ENCODE measurements around the gene RBM47. TPM values are rescaled to one million over a fixed set of nuclear protein-coding genes. Genes with fewer than 3 reads are reported as not detected.
"Not testable (repeated sequence)": the region's sequence is repeated elsewhere in the genome, so short reads cannot be mapped to it uniquely, and the experiment has no call there.

Gene RBM47
- total RNA-seq, 4 donors from 2014 or later: 13.3 to 38.3 (median 21.8) TPM

DNA sequence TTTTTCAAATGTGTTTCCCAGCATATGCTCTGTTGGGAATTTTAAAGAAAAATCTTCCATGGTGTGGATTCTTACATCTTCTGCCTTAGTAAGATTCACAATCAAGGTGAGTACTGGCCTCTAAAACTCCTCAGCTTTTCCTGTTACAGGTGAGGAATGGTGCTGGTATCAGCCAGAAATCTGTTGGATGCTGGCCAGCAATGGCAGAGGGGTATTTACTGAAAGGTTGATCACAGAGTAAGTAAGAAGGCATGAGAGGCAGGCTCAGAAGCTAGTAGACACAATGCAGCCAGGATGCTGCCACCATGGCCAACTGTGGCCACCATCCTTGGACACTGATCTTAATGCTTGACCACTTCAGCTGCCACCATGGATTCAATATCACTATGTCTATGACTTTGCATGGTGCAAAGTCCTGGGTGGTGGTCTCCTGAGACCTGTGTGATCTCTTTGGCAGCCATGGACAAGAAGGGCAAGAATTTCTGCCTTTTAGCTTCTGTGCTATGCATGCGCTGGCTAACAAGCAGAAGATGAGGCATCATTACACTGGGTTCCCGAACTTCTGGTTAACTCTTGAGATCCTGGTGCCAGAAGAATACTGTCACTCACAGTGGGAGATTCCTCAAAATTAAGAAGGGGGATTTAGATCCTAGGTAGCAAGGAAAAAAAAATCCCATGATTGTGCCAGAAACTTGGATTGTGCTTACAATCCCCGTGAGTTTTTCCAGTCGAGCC, 234.3 kb downstream of the RBM47 start:
- H3K27ac ChIP-seq (replicated peaks in 1 of 4): no peak overlapping the region
- TF ChIP-seq, protein P1, sequence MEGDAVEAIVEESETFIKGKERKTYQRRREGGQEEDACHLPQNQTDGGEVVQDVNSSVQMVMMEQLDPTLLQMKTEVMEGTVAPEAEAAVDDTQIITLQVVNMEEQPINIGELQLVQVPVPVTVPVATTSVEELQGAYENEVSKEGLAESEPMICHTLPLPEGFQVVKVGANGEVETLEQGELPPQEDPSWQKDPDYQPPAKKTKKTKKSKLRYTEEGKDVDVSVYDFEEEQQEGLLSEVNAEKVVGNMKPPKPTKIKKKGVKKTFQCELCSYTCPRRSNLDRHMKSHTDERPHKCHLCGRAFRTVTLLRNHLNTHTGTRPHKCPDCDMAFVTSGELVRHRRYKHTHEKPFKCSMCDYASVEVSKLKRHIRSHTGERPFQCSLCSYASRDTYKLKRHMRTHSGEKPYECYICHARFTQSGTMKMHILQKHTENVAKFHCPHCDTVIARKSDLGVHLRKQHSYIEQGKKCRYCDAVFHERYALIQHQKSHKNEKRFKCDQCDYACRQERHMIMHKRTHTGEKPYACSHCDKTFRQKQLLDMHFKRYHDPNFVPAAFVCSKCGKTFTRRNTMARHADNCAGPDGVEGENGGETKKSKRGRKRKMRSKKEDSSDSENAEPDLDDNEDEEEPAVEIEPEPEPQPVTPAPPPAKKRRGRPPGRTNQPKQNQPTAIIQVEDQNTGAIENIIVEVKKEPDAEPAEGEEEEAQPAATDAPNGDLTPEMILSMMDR (IDR thresholded peaks at IDR 0.05): no peak
- TF ChIP-seq EP300 (IDR thresholded peaks at IDR 0.05) (no peak), POLR2A (IDR thresholded peaks at IDR 0.05; ENCODE audit: low read depth) (no peak), POLR2AphosphoS5 (IDR thresholded peaks at IDR 0.05) (no peak)
- WGBS: 55% methylated on average over 4 of the region's 4 CpGs
- H3K36me3 ChIP-seq: no peaks in the 10 kb centered on the region
- no peak for DNase-seq (ENCODE audit: extremely low spot score)
- peaks cover 7 to 14% (median 11%) of the 10 kb centered on the region in 4 donors for H3K4me1 ChIP-seq
- no peak overlapping the region for H3K4me3 ChIP-seq
- no peaks in the 10 kb centered on the region for H3K9me3 ChIP-seq
- intact Hi-C loops (cut with DNase I): no loop called here
- no peaks in the 10 kb centered on the region for H3K27me3 ChIP-seq

DNA sequence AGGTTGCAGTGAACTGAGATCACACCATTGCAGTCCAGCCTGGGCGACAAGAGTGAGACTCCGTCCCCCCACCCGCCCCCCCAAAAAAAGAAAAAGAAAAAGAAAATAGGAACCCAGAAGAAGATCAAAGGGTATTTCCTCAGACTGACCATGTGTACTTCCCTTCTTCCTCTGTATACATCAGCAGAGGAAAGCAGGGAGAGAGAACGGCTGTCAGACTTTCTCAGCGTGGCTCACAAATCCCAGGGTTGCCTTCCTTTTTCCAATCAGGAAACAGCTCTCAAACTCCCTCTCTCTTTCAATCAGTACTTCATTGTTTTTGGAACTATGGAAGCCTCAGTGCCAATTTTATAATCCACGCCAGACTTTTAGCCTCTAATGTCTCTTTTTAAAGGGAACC, 235.4 kb downstream of the RBM47 start:
- Histone ChIP-seq H3K4me1 (peaks cover 7 to 14% (median 11%) of the 10 kb centered on the region in 4 donors), H3K4me3 (no peak overlapping the region), H3K9me3 (no peaks in the 10 kb centered on the region), H3K27me3 (no peaks in the 10 kb centered on the region), H3K36me3 (no peaks in the 10 kb centered on the region), H3K27ac (replicated peaks in 1 of 4) (no peak overlapping the region)
- no peak for TF ChIP-seq POLR2AphosphoS5 (IDR thresholded peaks at IDR 0.05)
- no peak for TF ChIP-seq POLR2A (IDR thresholded peaks at IDR 0.05; ENCODE audit: low read depth)
- TF ChIP-seq EP300 (IDR thresholded peaks at IDR 0.05): no peak
- TF ChIP-seq, protein P1 (IDR thresholded peaks at IDR 0.05): no peak
- WGBS: 59% methylated on average over 6 of the region's 6 CpGs
- DNase-seq (ENCODE audit: extremely low spot score): no peak
- intact Hi-C loops (cut with DNase I): no loop called here

DNA sequence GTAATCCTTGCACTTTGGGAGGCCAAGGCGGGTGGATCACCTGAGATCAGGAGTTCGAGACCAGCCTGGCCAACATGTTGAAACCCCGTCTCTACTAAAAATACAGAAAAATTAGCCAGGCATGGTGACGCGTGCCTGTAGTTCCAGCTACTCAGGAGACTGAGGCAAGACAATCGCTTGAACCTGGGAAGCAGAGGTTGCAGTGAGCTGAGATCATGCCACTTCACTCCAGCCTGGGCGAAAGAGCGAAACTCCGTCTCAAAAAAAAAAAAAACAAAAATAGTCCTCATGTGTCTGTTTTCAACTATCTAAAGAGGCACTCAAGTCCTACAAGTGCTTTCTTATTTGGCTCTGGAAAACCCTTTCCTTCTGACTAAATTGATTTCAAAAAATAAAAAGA, 237.4 kb downstream of the RBM47 start:
- H3K27ac ChIP-seq (replicated peaks in 1 of 4); intact Hi-C loops (cut with DNase I); H3K9me3 ChIP-seq; H3K36me3 ChIP-seq; H3K4me3 ChIP-seq; H3K27me3 ChIP-seq; DNase-seq (ENCODE audit: extremely low spot score): not testable (repeated sequence)
- peaks cover 7 to 14% (median 11%) of the 10 kb centered on the region in 4 donors for H3K4me1 ChIP-seq
- WGBS: 95% methylated on average over 9 of the region's 9 CpGs

DNA sequence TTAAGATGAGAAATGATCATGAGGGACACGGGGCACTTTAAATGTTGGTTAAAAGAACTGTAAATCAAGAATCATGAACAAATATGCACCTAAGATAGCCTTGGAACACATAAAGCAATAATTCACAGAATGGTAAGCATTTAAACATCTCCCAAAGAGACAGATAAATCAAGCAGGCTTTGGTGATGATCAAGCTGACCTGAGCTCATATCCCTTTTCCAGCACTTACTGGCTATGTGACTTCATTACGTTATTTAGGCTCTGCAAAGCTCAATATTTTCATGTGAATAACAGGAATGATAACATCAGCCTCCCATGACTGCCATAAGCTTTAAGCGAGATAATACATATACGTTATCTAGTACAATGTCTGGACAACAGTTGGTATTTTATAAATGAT, 239.7 kb downstream of the RBM47 start:
- Histone ChIP-seq H3K4me3 (no peak overlapping the region), H3K36me3 (no peaks in the 10 kb centered on the region), H3K9me3 (no peaks in the 10 kb centered on the region), H3K27me3 (no peaks in the 10 kb centered on the region), H3K4me1 (no peaks in the 10 kb centered on the region), H3K27ac (replicated peaks in 1 of 4) (no peak overlapping the region)
- intact Hi-C loops (cut with DNase I): no loop called here
- WGBS: 83% methylated on average over 4 of the region's 4 CpGs
- no peak for TF ChIP-seq POLR2A (IDR thresholded peaks at IDR 0.05; ENCODE audit: low read depth)
- DNase-seq (ENCODE audit: extremely low spot score): no peak

DNA sequence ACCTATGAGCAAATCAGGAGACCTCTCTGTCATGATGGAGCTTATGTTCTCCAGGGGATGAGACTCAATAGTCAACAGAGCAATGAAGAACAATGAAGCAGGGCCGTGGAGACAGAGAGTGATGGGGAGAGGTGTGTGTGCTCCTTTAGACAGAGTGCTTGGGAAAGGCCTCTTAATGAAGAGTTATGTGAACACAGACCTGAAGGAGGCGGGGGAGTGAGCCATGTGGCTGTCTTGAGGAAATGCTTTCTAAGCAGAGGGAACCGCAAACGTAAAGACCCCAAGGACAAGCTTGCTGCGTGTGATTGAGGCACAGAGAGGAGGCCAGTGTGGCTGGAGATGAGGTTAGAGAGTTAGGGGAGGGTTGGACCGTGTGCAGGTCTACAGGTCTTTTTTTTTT, 241.4 kb downstream of the RBM47 start:
- TF ChIP-seq, protein P1 (IDR thresholded peaks at IDR 0.05): no peak
- TF ChIP-seq EP300 (IDR thresholded peaks at IDR 0.05) (no peak), POLR2AphosphoS5 (IDR thresholded peaks at IDR 0.05) (no peak), POLR2A (IDR thresholded peaks at IDR 0.05; ENCODE audit: low read depth) (no peak)

DNA sequence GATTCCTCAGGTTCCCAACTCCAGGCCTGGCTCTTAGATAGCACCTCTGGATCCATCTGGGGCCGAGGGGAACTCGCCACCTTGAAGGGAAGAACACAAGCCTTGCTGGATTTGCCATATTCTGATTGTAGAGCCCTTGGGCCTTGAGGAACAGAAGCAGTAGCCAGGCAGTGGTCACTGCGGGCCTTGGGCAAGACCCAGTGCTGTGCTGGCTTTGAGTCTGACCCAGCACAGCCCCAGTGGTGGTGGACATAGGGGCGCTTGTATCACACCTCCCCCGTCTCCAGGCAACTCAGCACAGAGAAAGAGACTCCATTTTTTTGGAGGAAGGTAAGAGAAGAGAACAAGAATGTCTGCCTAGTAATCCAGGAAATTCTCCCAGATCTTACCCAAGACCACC, 249.0 kb downstream of the RBM47 start:
- TF ChIP-seq, protein P1 (IDR thresholded peaks at IDR 0.05): no peak
- TF ChIP-seq POLR2A (IDR thresholded peaks at IDR 0.05; ENCODE audit: low read depth) (no peak), EP300 (IDR thresholded peaks at IDR 0.05) (no peak)
- Histone ChIP-seq H3K27ac (replicated peaks in 1 of 4) (no peak overlapping the region), H3K27me3 (no peaks in the 10 kb centered on the region), H3K36me3 (no peaks in the 10 kb centered on the region), H3K9me3 (no peaks in the 10 kb centered on the region), H3K4me3 (no peak overlapping the region), H3K4me1 (no peaks in the 10 kb centered on the region)
- intact Hi-C loops (cut with DNase I): no loop called here
- 100% methylated on average over 3 of the region's 5 CpGs for WGBS
- DNase-seq (ENCODE audit: extremely low spot score): no peak

More for the DNA sequence above, 241.4 kb downstream of the RBM47 start:
- DNase-seq (ENCODE audit: extremely low spot score): no peak
- intact Hi-C loops (cut with DNase I): no loop called here
- WGBS: 48% methylated on average over 6 of the region's 6 CpGs
- H3K4me3 ChIP-seq: no peak overlapping the region
- H3K27ac ChIP-seq (replicated peaks in 1 of 4): no peak overlapping the region
- H3K27me3 ChIP-seq: no peaks in the 10 kb centered on the region
- no peaks in the 10 kb centered on the region for H3K36me3 ChIP-seq
- no peaks in the 10 kb centered on the region for H3K4me1 ChIP-seq
- no peaks in the 10 kb centered on the region for H3K9me3 ChIP-seq

Data from esophagus muscularis mucosa (tissue), 4 donors.